Measurements from ENCODE around the gene TYSND1. TPM values are rescaled to one million over a fixed set of nuclear protein-coding genes. Genes with fewer than 3 reads are reported as not detected.

TYSND1 gene
- total and polyA plus RNA-seq, 2 of the 13 experiments (the other 11 are each of a cell fraction or from before 2014, with no cell fraction given) = 3.3 to 8.9 TPM

- TF ChIP-seq NCOR1 (IDR thresholded peaks at IDR 0.05; ENCODE audit: borderline replicate concordance, low read length) = peak; percentile 46; the same call in 1 of the 2 replicates
- TF ChIP-seq ZNF776 (CRISPR knock-in tag; IDR thresholded peaks at IDR 0.05) = 0 out of 2 replicates have a peak, but pooled peaks have one; percentile 50
- TF ChIP-seq, protein P1, sequence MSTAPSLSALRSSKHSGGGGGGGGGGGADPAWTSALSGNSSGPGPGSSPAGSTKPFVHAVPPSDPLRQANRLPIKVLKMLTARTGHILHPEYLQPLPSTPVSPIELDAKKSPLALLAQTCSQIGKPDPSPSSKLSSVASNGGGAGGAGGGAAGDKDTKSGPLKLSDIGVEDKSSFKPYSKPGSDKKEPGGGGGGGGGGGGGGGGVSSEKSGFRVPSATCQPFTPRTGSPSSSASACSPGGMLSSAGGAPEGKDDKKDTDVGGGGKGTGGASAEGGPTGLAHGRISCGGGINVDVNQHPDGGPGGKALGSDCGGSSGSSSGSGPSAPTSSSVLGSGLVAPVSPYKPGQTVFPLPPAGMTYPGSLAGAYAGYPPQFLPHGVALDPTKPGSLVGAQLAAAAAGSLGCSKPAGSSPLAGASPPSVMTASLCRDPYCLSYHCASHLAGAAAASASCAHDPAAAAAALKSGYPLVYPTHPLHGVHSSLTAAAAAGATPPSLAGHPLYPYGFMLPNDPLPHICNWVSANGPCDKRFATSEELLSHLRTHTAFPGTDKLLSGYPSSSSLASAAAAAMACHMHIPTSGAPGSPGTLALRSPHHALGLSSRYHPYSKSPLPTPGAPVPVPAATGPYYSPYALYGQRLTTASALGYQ (CRISPR knock-in tag; IDR thresholded peaks at IDR 0.05) = 0 out of 2 replicates have a peak, but pooled peaks have one; percentile 43
- TF ChIP-seq EP300 (IDR thresholded peaks at IDR 0.05; ENCODE audit: low read depth in 2 of 2, low read length in 2 of 2) = peak in 1 of 2 experiments; percentile 50; a peak in 1 of 4 replicates
- peak; percentile 68; the same call in 1 of the 2 replicates for TF ChIP-seq EP300 (CRISPR knock-in tag; IDR thresholded peaks at IDR 0.05; ENCODE audit: borderline replicate concordance)
- TF ChIP-seq ELF3 (CRISPR knock-in tag; IDR thresholded peaks at IDR 0.05) = peak; percentile 83
- TF ChIP-seq MBD4 (IDR thresholded peaks at IDR 0.05; ENCODE audit: borderline replicate concordance, low read length) = 0 out of 2 replicates have a peak, but pooled peaks have one; percentile 34
- TF ChIP-seq ZSCAN9 (CRISPR knock-in tag; IDR thresholded peaks at IDR 0.05; ENCODE audit: borderline replicate concordance) = no peak
- 0 out of 2 replicates have a peak, but pooled peaks have one; percentile 21 for TF ChIP-seq KLF6 (CRISPR knock-in tag; IDR thresholded peaks at IDR 0.05)
- no peak; the same call in 1 of the 2 replicates for TF ChIP-seq ZMYM3 (CRISPR knock-in tag; IDR thresholded peaks at IDR 0.05)
- TF ChIP-seq HES4 (CRISPR knock-in tag; IDR thresholded peaks at IDR 0.05; ENCODE audit: borderline replicate concordance) = no peak
- peak; percentile 63 for TF ChIP-seq HNF4A (CRISPR knock-in tag; IDR thresholded peaks at IDR 0.05)
- TF ChIP-seq POLR2AphosphoS2 (IDR thresholded peaks at IDR 0.05; ENCODE audit: low read depth, low read length) = peak; percentile 62; the same call in 1 of the 2 replicates
- TF ChIP-seq, protein P2, sequence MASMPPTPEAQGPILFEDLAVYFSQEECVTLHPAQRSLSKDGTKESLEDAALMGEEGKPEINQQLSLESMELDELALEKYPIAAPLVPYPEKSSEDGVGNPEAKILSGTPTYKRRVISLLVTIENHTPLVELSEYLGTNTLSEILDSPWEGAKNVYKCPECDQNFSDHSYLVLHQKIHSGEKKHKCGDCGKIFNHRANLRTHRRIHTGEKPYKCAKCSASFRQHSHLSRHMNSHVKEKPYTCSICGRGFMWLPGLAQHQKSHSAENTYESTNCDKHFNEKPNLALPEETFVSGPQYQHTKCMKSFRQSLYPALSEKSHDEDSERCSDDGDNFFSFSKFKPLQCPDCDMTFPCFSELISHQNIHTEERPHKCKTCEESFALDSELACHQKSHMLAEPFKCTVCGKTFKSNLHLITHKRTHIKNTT (CRISPR knock-in tag; IDR thresholded peaks at IDR 0.05) = no peak
- peak; percentile 34 for TF ChIP-seq THAP11 (CRISPR knock-in tag; IDR thresholded peaks at IDR 0.05)
- 0 out of 2 replicates have a peak, but pooled peaks have one; percentile 17 for TF ChIP-seq ZKSCAN8 (CRISPR knock-in tag; IDR thresholded peaks at IDR 0.05; ENCODE audit: borderline replicate concordance)
- TF ChIP-seq TEAD3 (CRISPR knock-in tag; optimal IDR thresholded peaks at IDR 0.05; ENCODE audit: borderline replicate concordance) = peak; percentile 50
- TF ChIP-seq ZNF652 (CRISPR knock-in tag; IDR thresholded peaks at IDR 0.05; ENCODE audit: borderline replicate concordance, low read depth) = no peak
- TF ChIP-seq GTF3A (CRISPR knock-in tag; conservative IDR thresholded peaks at IDR 0.05) = 0 out of 2 replicates have a peak, but pooled peaks have one; percentile 64
- TF ChIP-seq POLR2G (IDR thresholded peaks at IDR 0.05; ENCODE audit: low read depth, low read length) = peak; percentile 74
- TF ChIP-seq MED8 (CRISPR knock-in tag; IDR thresholded peaks at IDR 0.05; ENCODE audit: insufficient replicate concordance) = peak; percentile 29
- peak; percentile 76; the same call in 1 of the 2 replicates for TF ChIP-seq MED13 (CRISPR knock-in tag; IDR thresholded peaks at IDR 0.05)
- no peak for TF ChIP-seq MTERF4 (CRISPR knock-in tag; IDR thresholded peaks at IDR 0.05)
- peak; percentile 49; the same call in 1 of the 2 replicates for TF ChIP-seq KDM1A (CRISPR knock-in tag; IDR thresholded peaks at IDR 0.05)
- TF ChIP-seq SIN3A (IDR thresholded peaks at IDR 0.05; ENCODE audit: borderline replicate concordance, low read depth, low read length) = 0 out of 2 replicates have a peak, but pooled peaks have one; percentile 43
- no peak for TF ChIP-seq SP1 (IDR thresholded peaks at IDR 0.05)
- peak; percentile 31; the same call in 1 of the 2 replicates for TF ChIP-seq SP1 (CRISPR knock-in tag; IDR thresholded peaks at IDR 0.05)
- no peak for TF ChIP-seq RORA (CRISPR knock-in tag; IDR thresholded peaks at IDR 0.05)
- peak; percentile 76 for TF ChIP-seq TGIF2 (CRISPR knock-in tag; IDR thresholded peaks at IDR 0.05)
Observed at GRCh38 chr10:70130878-70131559, 15.5 kb downstream of the TYSND1 start (continued).

Data from HepG2 (cell line).